ENCODE measurements around the gene HK2.

Gene HK2

GRCh38 chr2:74857725-74858124 is 23.8 kb downstream of the HK2 start:
- DNase-seq (ENCODE audit: low read depth): no peak

- DNase-seq (ENCODE audit: low read depth): no peak
These were observed 24.4 kb downstream of the HK2 start for GRCh38 chr2:74858281-74858680.

- DNase-seq (ENCODE audit: low read depth): no peak
These were observed 26.2 kb downstream of the HK2 start for GRCh38 chr2:74860079-74860478.

DNA sequence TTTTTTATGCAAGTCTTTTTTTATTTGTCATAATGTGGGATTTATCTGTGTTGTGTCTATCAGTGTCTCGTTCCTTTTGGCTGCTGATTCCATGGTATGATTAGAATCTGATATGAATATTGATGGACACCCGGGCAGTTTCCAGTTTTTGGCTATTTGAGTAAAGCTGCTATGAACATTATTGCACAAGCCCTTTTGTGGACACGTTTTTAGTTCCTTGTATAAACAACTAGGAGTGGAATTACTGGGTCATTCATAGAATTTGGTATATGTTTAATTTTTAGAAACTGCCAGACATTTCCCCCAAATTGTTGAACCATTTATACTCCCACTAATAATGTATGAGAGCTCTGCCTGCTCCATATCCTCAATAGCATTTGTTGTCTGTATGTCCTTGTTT is 26.6 kb downstream of the HK2 start:
- DNase-seq (ENCODE audit: low read depth): no peak

GRCh38 chr2:74861531-74861930 is 27.6 kb downstream of the HK2 start:
- no peak for DNase-seq (ENCODE audit: low read depth)

GRCh38 chr2:74862020-74862964 is 28.4 kb downstream of the HK2 start:
- DNase-seq (ENCODE audit: low read depth): no peak

DNA sequence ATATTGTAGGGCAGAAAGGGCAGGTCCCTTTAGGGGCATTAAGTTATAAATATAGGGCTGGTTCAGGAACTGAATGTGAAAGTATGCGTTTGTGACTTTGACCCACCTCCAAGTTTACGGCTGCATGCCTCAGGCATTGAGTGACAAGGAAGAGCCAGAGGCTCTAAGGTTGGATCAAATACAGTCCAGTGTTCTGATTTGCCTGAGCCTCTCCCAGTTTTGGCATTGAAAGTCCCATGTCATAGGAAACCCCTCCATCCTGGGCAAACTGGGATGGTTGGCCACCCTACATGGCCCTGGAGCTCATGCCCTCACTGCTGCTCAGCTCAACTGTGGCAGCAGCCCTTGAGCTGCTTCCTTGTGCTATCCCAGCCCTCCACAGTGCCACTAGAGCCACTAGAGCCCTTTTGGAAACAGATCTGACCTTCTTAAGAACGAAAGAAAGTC is 29.9 kb downstream of the HK2 start:
- no peak for DNase-seq (ENCODE audit: low read depth)

- DNase-seq (ENCODE audit: low read depth): no peak
These were observed 31.1 kb downstream of the HK2 start for GRCh38 chr2:74864728-74865722.

DNA sequence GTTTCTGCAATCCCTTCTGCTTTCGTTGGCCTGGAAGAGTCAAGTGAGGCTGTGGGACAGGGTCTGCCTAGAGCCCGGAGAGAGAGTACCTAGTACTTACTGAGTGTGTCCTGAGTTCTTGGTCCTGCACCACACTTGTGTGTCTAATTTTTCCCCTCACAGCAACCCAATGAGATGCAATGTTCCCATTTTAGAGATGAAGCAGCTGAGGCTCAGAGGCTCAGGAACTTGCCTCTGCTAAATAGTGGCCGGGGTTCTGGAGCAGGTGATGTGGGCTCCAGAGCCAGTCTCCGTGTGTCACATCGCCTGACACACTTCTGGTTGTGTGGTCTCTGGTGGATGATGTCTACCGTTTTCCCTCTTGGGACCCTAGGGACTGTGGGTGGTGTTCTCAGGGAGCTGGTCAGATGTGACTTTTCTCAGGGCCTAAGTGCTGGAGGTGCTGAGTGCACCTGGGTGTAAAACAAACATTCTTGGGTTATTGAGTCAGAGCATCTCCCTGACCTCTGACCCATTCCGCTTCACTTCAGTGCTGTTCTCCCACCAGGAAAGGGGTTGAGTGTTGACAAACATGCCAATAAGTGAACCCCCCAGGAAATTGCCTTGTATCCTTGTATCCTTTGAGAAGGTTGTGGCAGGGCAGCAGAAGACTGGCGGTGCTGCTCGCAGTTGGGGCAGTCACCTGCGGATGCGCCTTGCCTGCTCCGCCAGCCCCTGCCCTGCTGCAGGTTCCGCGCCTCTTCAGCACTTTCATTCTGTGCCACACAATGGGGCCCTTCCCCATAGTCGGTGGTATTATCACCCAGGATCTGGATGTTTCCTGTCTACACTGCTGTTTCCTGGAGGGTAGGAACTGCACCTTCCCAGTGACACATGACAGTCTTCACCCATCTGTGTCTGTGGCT is 32.1 kb downstream of the HK2 start:
- no peak for DNase-seq (ENCODE audit: low read depth)

DNA sequence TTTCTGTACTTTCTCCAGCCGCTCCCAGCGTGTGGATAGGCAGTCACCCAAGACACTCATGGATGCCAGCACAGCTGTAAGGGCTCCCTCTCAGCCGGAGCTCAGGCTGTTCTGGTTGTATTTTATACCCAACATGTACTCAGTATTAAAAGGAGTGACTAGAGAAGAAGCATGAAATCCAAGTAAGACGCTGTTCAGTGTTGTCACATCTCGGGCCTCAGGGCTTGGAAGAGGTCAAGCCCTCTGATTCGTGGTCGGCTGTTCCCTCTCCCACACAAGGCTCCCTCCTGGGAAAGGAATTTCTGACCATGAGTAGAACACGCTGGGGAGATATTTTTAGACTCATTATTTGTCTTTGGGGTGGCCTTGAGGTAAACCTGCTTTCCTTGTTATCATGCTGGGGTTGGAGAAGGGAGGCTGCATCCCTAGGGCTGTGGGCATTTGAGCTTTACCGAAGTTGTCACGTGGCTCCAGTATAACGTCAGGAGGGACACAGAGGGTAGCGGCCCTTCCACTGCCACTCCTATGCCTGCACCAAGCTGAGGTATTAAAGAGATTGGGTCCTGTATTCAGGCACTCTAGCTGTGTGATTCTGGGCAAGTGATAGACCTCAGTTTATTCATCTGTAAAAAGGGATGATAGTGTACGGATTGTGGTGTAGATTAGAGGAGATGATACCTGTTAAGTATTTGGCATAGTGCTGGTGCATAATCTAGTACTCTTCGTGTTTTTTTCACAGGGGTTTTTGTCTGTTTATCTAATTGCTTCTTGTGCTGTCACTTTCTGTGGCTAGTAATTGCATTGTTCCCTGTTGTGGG is 34.1 kb downstream of the HK2 start:
- no peak for DNase-seq (ENCODE audit: low read depth)

DNA sequence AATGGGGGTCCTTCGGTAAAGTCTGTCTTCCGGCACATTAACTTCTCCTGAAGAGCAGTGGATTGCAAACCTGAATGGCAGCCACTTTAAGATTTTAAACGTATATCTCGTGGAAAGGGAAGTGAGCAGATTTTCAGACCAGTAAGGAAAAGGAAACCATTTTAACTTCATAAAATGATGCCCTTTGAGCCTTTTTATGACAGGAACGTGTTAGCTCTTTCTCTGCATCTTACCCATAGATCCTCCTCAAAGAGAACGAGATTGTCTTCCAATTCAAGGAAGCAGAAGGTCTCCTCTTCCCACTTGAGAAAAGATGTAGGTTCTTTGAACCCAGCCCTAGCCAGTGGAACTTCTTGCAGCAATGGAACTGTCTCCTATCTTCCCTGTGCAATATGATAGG is 35.6 kb downstream of the HK2 start:
- DNase-seq (ENCODE audit: low read depth): no peak

GRCh38 chr2:74870951-74871350 is 37.0 kb downstream of the HK2 start:
- DNase-seq (ENCODE audit: low read depth): no peak

DNA sequence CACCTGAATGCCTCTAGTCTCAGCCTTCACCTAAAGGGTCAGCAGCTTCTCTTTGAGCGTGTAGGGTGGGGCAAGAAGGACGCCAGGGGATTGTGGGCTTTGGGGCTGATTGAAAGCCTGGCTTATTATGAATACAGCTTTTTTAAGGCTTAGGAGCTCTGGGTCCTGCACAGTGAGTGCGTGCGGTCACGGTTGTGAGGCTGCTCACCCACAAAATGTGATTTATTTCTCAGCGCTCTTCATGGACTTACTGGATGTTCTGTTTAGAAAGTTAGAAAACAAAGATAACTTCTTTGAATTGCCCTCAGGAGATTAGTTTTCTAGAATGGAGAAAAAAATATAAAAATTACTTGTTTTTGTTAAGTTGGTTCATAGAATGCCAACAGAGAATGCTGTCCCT is 37.5 kb downstream of the HK2 start:
- no peak for DNase-seq (ENCODE audit: low read depth)

DNA sequence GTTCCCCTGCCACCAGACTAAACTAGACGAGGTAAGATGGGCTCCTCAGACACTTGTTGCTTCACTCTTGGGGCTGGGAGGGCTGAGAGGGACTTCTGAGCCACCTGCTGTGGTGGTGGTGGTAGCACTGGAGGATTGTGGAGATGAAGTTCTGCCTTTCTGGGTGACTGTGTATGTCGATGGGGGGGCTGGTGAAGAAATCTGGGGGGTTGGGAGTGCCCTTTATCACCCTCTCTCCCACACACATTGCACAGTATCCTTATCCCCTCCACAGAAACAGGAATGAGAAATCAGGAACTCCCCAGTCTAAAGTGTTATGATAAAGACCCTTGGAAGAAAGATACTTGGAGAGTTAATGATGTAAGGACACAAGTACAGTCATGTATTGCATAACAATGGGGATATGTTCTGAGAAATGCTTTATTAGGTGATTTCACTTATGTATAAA is 38.5 kb downstream of the HK2 start:
- DNase-seq (ENCODE audit: low read depth): no peak

GRCh38 chr2:74873012-74873665 is 39.2 kb downstream of the HK2 start:
- no peak for DNase-seq (ENCODE audit: low read depth)

DNA sequence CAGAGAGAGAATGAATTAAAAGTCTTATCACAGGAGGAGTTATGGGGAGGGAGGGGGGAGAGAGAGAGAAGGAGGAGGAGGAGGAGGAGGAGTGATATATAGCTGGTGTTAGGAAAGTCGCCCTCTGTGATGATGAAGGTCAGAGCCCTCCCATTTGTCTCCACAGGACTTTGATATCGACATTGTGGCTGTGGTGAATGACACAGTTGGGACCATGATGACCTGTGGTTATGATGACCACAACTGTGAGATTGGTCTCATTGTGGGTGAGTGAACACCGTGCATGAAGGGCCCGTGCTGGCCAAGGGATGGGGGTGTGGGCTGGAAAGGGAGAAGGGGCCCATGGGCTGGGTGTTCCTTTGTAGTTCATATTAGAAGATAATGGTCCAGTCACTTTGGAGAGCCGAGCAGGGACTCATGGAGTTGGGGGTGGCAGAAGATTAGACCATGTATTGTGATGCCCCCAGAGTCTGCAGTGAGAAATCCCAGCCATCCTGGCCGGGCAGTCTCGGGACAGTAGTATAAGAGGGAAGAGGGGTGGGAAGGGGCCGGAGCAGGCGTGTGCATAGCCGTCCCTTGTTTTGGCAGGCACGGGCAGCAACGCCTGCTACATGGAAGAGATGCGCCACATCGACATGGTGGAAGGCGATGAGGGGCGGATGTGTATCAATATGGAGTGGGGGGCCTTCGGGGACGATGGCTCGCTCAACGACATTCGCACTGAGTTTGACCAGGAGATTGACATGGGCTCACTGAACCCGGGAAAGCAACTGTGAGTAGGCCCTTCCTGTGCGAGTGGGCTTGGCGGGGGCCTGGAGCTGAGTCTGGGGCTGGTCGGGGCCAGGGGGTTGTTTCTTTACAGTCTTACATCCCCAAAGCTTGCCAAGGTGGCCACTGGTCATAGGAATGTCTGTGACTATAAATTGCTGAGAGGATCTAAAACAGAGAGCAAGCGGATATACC is 40.0 kb downstream of the HK2 start:
- DNase-seq (ENCODE audit: low read depth): no peak

- DNase-seq (ENCODE audit: low read depth): no peak
These were observed 42.4 kb downstream of the HK2 start for GRCh38 chr2:74876081-74876886.

DNA sequence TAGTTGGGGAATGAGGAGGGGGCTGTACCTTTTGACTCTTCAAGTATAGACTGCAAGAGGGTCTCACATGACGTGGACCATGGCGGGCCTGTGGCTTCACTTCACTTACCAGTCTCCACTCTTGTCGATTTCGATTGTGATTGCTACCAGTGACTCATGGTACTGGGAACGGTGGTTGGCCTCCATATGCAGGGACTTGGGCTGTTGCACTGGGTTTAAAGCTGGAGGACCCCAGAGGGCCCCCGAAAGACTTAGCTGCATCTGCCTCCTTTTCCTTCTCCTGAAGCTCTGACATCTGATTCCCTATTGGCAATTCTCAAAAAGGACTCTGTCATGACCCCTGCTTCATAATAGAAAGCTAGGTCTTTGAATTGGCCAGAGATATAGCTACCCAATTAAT is 43.4 kb downstream of the HK2 start:
- DNase-seq (ENCODE audit: low read depth): no peak

Measured in T-helper 22 cell (primary cell).